H9 (cell line): ENCODE data around the gene SLC34A1. TPM values are rescaled to one million over a fixed set of nuclear protein-coding genes. Genes with fewer than 3 reads are reported as not detected.

ENCODE experiments used
- DNase-seq: peaks from one replicate; pipeline ENCODE4 v3.0.0-alpha.2; 2017
- H2AFZ ChIP-seq: one replicate; pipeline ENCODE4 v1.6.1; 2013; ENCODE audit warnings: mild to moderate bottlenecking, low read length, control low read depth, moderate library complexity
- H2AK5ac ChIP-seq: 2 replicates; pipeline ENCODE4 v1.6.1; 2013; ENCODE audit warnings: low read length, control low read depth, mixed read lengths; ENCODE audit not compliant: insufficient read length
- H2BK120ac ChIP-seq: one replicate; pipeline ENCODE4 v1.6.1; 2013; ENCODE audit warnings: low read depth, mild to moderate bottlenecking, low read length, control low read depth, inconsistent platforms; ENCODE audit not compliant: poor library complexity, severe bottlenecking
- H2BK12ac ChIP-seq: 2 replicates; pipeline ENCODE4 v1.6.1; 2013; ENCODE audit warnings: low read length, control low read depth, mixed read lengths, low read depth; ENCODE audit not compliant: insufficient read length
- H2BK15ac ChIP-seq: 2 replicates; pipeline ENCODE4 v1.6.1; 2013; ENCODE audit warnings: low read depth, low read length, control low read depth
- H2BK20ac ChIP-seq: one replicate; pipeline ENCODE4 v1.6.1; 2013; ENCODE audit warnings: low read depth, mild to moderate bottlenecking, low read length, control low read depth, inconsistent platforms; ENCODE audit not compliant: poor library complexity, severe bottlenecking
- H2BK5ac ChIP-seq: 2 replicates; pipeline ENCODE4 v1.6.1; 2013; ENCODE audit warnings: low read length, control low read depth, mixed read lengths; ENCODE audit not compliant: insufficient read length
- H3K14ac ChIP-seq: 2 replicates; pipeline ENCODE4 v1.6.1; 2013; ENCODE audit warnings: low read length, control low read depth; ENCODE audit not compliant: insufficient read depth
- H3K18ac ChIP-seq: 2 replicates; pipeline ENCODE4 v1.6.1; 2013; ENCODE audit warnings: low read depth, mild to moderate bottlenecking, mixed read lengths, low read length, control low read depth; ENCODE audit not compliant: insufficient read length
- H3K23ac ChIP-seq: 2 replicates; pipeline ENCODE4 v1.6.1; 2013; ENCODE audit warnings: low read length, control low read depth, mixed read lengths, low read depth; ENCODE audit not compliant: insufficient read length
- H3K23me2 ChIP-seq: 2 replicates; pipeline ENCODE4 v1.6.1; 2013; ENCODE audit warnings: low read depth, mild to moderate bottlenecking, mixed read lengths, low read length, control low read depth; ENCODE audit not compliant: insufficient read length, poor library complexity, severe bottlenecking
- H3K27ac ChIP-seq: 2 replicates; pipeline ENCODE4 v1.5.1; 2013; ENCODE audit warnings: low read length, control low read depth, mixed read lengths, low read depth; ENCODE audit not compliant: insufficient read length
- H3K27me3 ChIP-seq: 2 replicates; pipeline ENCODE4 v1.6.1; 2013; ENCODE audit warnings: low read length, control low read depth, inconsistent platforms; ENCODE audit not compliant: insufficient read depth
- H3K4ac ChIP-seq: 2 replicates; pipeline ENCODE4 v1.6.1; 2013; ENCODE audit warnings: low read depth, mild to moderate bottlenecking, control low read depth, inconsistent platforms, low read length, moderate library complexity
- H3K4me1 ChIP-seq: 2 replicates; pipeline ENCODE4 v1.6.1; 2013; ENCODE audit warnings: low read length, control low read depth, inconsistent platforms; ENCODE audit not compliant: insufficient read depth
- H3K4me2 ChIP-seq: 2 replicates; pipeline ENCODE4 v1.6.1; 2013; ENCODE audit warnings: low read length, control low read depth, mixed read lengths; ENCODE audit not compliant: insufficient read length, insufficient read depth
- H3K56ac ChIP-seq: 2 replicates; pipeline ENCODE4 v1.6.1; 2013; ENCODE audit warnings: low read depth, mild to moderate bottlenecking, mixed read lengths, low read length, control low read depth; ENCODE audit not compliant: insufficient read length
- H3K79me1 ChIP-seq: 2 replicates; pipeline ENCODE4 v1.6.1; 2013; ENCODE audit warnings: low read depth, mild to moderate bottlenecking, moderate library complexity, low read length, control low read depth, inconsistent platforms; ENCODE audit not compliant: insufficient read depth, poor library complexity, severe bottlenecking
- H3K79me2 ChIP-seq: 2 replicates; pipeline ENCODE4 v1.6.1; 2013; ENCODE audit warnings: low read length, control low read depth, inconsistent platforms; ENCODE audit not compliant: insufficient read depth
- H3K9ac ChIP-seq: 2 replicates; pipeline ENCODE4 v1.6.1; 2013; ENCODE audit warnings: low read length, control low read depth, mixed read lengths; ENCODE audit not compliant: insufficient read length; ENCODE audit errors: extremely low read depth
- H3K9me3 ChIP-seq: one replicate; pipeline ENCODE4 v1.6.1; 2013; ENCODE audit warnings: low read depth, low read length, inconsistent platforms; ENCODE audit not compliant: control insufficient read depth
- H3T11ph ChIP-seq: one replicate; pipeline ENCODE4 v1.6.1; 2013; ENCODE audit warnings: mild to moderate bottlenecking, low read length, control low read depth, inconsistent platforms
- H4K20me1 ChIP-seq: one replicate; pipeline ENCODE4 v1.6.1; 2013; ENCODE audit not compliant: control insufficient read depth, insufficient read length, insufficient read depth
- H4K5ac ChIP-seq: 2 replicates; pipeline ENCODE4 v1.6.1; 2013; ENCODE audit warnings: low read depth, mild to moderate bottlenecking, mixed read lengths, low read length, control low read depth; ENCODE audit not compliant: insufficient read length
- H4K8ac ChIP-seq: replicated peaks from 2 replicates; pipeline ENCODE4 v1.6.1; 2013; ENCODE audit warnings: low read length, control low read depth, mixed read lengths, low read depth; ENCODE audit not compliant: insufficient read length
- H4K91ac ChIP-seq: 2 replicates; pipeline ENCODE4 v1.6.1; 2013; ENCODE audit warnings: low read depth, mild to moderate bottlenecking, moderate library complexity, mixed read lengths, low read length, control low read depth; ENCODE audit not compliant: insufficient read length
- H3K27ac Mint-ChIP-seq, 3 experiments: 2 replicates in 2 of 3; 3 replicates in 1 of 3; pipeline ENCODE4 v1.8.0; 2020 to 2021; ENCODE audit warnings: mixed read lengths in 3 of 3, mild to moderate bottlenecking in 1 of 3, moderate library complexity in 1 of 3
- H3K27me3 Mint-ChIP-seq: 2 replicates; pipeline ENCODE4 v1.8.0; 2021; ENCODE audit warnings: low read depth, mild to moderate bottlenecking, moderate library complexity, mixed read lengths
- H3K36me3 Mint-ChIP-seq, 3 experiments: 2 replicates in 2 of 3; 3 replicates in 1 of 3; pipeline ENCODE4 v1.8.0; 2020 to 2021; ENCODE audit warnings: low read depth in 3 of 3, mixed read lengths in 3 of 3; ENCODE audit not compliant: insufficient read depth in 1 of 3
- H3K4me1 Mint-ChIP-seq, 2 experiments: 2 replicates each; pipeline ENCODE4 v1.8.0; 2020; ENCODE audit warnings: mixed read lengths in 2 of 2
- H3K4me3 Mint-ChIP-seq, 2 experiments: 2 replicates in 1 of 2; 3 replicates in 1 of 2; pipeline ENCODE4 v1.8.0; 2020 to 2021; ENCODE audit warnings: mild to moderate bottlenecking in 2 of 2, mixed read lengths in 2 of 2, moderate library complexity in 1 of 2
- H3K9me3 Mint-ChIP-seq, 2 experiments: 2 replicates in 1 of 2; 3 replicates in 1 of 2; pipeline ENCODE4 v1.8.0; 2020; ENCODE audit warnings: mild to moderate bottlenecking in 2 of 2, mixed read lengths in 2 of 2, moderate library complexity in 1 of 2
- CTCF ChIP-seq: fragments of 200-600 bp; sonication (generic); conservative IDR thresholded peaks from 3 replicates; pipeline ENCODE4 v1.8.0; 2021; ENCODE audit warnings: antibody characterized with exemption, mild to moderate bottlenecking
- WGBS: extraction: QIAGEN DNeasy Blood & Tissue Kit; methylation state at CpG from one replicate; pipeline ENCODE4 v1.1.7; 2013; ENCODE audit warnings: missing lambda C conversion rate, low lambda C conversion rate, mixed read lengths; ENCODE audit not compliant: insufficient read length; ENCODE audit errors: extremely low coverage; 5-methylcytosine and 5-hydroxymethylcytosine counted together
- total RNA-seq: library from RNA; stranded (reverse); gene quantifications from 2 replicates; pipeline ENCODE4 v1.2.1, GENCODE V29; 2021

SLC34A1 gene
- total RNA-seq, 1 experiment from 2014 or later = not detected

- H3K4me3 Mint-ChIP-seq = peak overlapping the region in 1 of 2 experiments; percentile 35; a peak in 2 of 5 replicates
- Histone ChIP-seq H3K4ac (no peak overlapping the region), H2AK5ac (no peak overlapping the region), H3K23me2 (peaks cover 4% of the 10 kb centered on the region), H4K5ac (no peak overlapping the region), H3K79me2 (no peaks in the 10 kb centered on the region), H3K23ac (no peak overlapping the region), H2BK20ac (no peak overlapping the region), H4K91ac (no peak overlapping the region), H3K27ac (no peak overlapping the region), H3K9ac (no peak overlapping the region), H2BK15ac (no peak overlapping the region), H3K18ac (no peak overlapping the region), H3K14ac (no peak overlapping the region), H3K56ac (no peak overlapping the region), H3T11ph (no peak overlapping the region), H3K79me1 (no peaks in the 10 kb centered on the region), H3K4me1 (peaks cover 6% of the 10 kb centered on the region; the same call in 1 of the 2 replicates), H3K27me3 (no peaks in the 10 kb centered on the region; the same call in 1 of the 2 replicates), H4K8ac (no peak overlapping the region), H2BK5ac (no peak overlapping the region), H2AFZ (no peak overlapping the region), H3K4me2 (no peak overlapping the region), H2BK120ac (no peak overlapping the region), H2BK12ac (no peak overlapping the region), H3K9me3 (no peaks in the 10 kb centered on the region), H4K20me1 (no peaks in the 10 kb centered on the region)
- peaks cover 8 to 22% (median 8%) of the 10 kb centered on the region in 3 experiments for H3K36me3 Mint-ChIP-seq
- no peak for TF ChIP-seq CTCF
- H3K27me3 Mint-ChIP-seq = peaks cover 12% of the 10 kb centered on the region
- H3K4me1 Mint-ChIP-seq = peaks cover 35 to 57% of the 10 kb centered on the region in 2 experiments
- no peaks in the 10 kb centered on the region; a peak in 1 of 5 replicates for H3K9me3 Mint-ChIP-seq
- no peak overlapping the region for H3K27ac Mint-ChIP-seq
- WGBS = no CpG with 5 or more reads among the region's 6 CpGs
- DNase-seq = no peak
Observed at GRCh38 chr5:177372910-177373309, 11.3 kb upstream of the SLC34A1 start.
